ENCODE measurements around the gene ZNF559. TPM values are rescaled to one million over a fixed set of nuclear protein-coding genes. Genes with fewer than 3 reads are reported as not detected.

Gene ZNF559
- total and polyA plus RNA-seq, 2 of the 8 experiments (the other 6 are each of a cell fraction or from before 2014, with no cell fraction given): 10.2 to 17.6 TPM

GRCh38 chr19:9321338-9321737 is 2.6 kb upstream of the ZNF559 start:
- FAIRE-seq: no peak
- Histone ChIP-seq H2BK5ac (ENCODE audit: low read depth, low read length) (no peak overlapping the region), H2AK5ac (ENCODE audit: low read depth, low read length) (no peak overlapping the region), H3K36me3 (ENCODE audit: control insufficient read depth in 2 of 4, insufficient read depth in 4 of 4, low read length in 3 of 4) (peaks cover 0 to 4% (median 1%) of the 10 kb centered on the region in 4 experiments; a peak in 2 of 8 replicates), H3K9ac (replicated peaks in 1 of 4; ENCODE audit: extremely low read depth in 1 of 4, low read depth in 3 of 4, low read length in 3 of 4) (no peak overlapping the region), H3K9me3 (ENCODE audit: insufficient read depth in 2 of 2, low read depth in 1 of 2, low read length in 1 of 2) (peaks cover 17 to 39% of the 10 kb centered on the region in 2 experiments; a peak in 2 of 4 replicates), H4K8ac (ENCODE audit: extremely low read depth, insufficient read depth, low read length) (no peak overlapping the region), H2BK120ac (replicated peaks; ENCODE audit: low read depth, low read length) (no peak overlapping the region), H3K4ac (replicated peaks; ENCODE audit: insufficient read length, low read depth, low read length) (no peak overlapping the region), H3K4me2 (ENCODE audit: insufficient read depth in 1 of 2, low read depth in 2 of 2, low read length in 2 of 2) (no peak overlapping the region), H4K5ac (ENCODE audit: insufficient read length, low read depth, low read length) (no peak overlapping the region), H2BK20ac (ENCODE audit: low read length) (no peak overlapping the region), H4K20me1 (replicated peaks in 1 of 2; ENCODE audit: control insufficient read depth in 1 of 2, insufficient read depth in 2 of 2, low read length in 2 of 2) (no peaks in the 10 kb centered on the region), H3K18ac (ENCODE audit: extremely low read depth, low read length) (no peak overlapping the region), H3K79me1 (ENCODE audit: low read depth, low read length) (peaks cover 3% of the 10 kb centered on the region; the same call in 1 of the 2 replicates), H4K91ac (replicated peaks; ENCODE audit: insufficient read length, low read length) (no peak overlapping the region), H3K56ac (replicated peaks; ENCODE audit: insufficient read length, low read depth, low read length) (no peak overlapping the region), H2BK12ac (ENCODE audit: low read depth, low read length) (no peak overlapping the region), H3K4me1 (replicated peaks in 1 of 4; ENCODE audit: control insufficient read depth in 3 of 4, insufficient read depth in 4 of 4, low read length in 3 of 4) (no peaks in the 10 kb centered on the region; a peak in 2 of 7 replicates), H3K23me2 (ENCODE audit: low read depth, low read length) (no peaks in the 10 kb centered on the region), H3K27ac (ENCODE audit: low read depth, low read length) (no peak overlapping the region), H3K14ac (ENCODE audit: insufficient read length) (no peak overlapping the region), H3K4me3 (ENCODE audit: extremely low read depth in 1 of 4, insufficient read depth in 2 of 4, low read depth in 3 of 4, low read length in 4 of 4) (no peak overlapping the region), H3K79me2 (ENCODE audit: control insufficient read depth in 1 of 2, insufficient read depth in 2 of 2, low read length in 2 of 2) (peaks cover 6 to 14% of the 10 kb centered on the region in 2 experiments), H2AFZ (ENCODE audit: low read length) (no peak overlapping the region), H3K27me3 (replicated peaks in 1 of 4; ENCODE audit: control insufficient read depth in 3 of 4, extremely low read depth in 1 of 4, insufficient read depth in 3 of 4, low read length in 3 of 4) (no peaks in the 10 kb centered on the region), H3K23ac (ENCODE audit: insufficient read length) (no peak overlapping the region), H2BK15ac (ENCODE audit: low read length) (no peak overlapping the region)
- ChIA-PET POLR2A (ENCODE audit: partially characterized antibody) (no interaction called here), CTCF (ENCODE audit: partially characterized antibody) (interaction anchor here (2.9 kb wide), 1 partner anchor 9 kb away, joined by 11 read pairs; no protein-coding TSS in a partner anchor)
- WGBS, 2 experiments (ENCODE audit: extremely low coverage in 1 of 2, insufficient coverage in 1 of 2, insufficient read length in 1 of 2, insufficient replicate concordance in 2 of 2, low coverage in 1 of 2, low lambda C conversion rate in 2 of 2, missing lambda C conversion rate in 1 of 2): 91% methylated on average over 11 of the region's 23 CpGs; no CpG with 5 or more reads in 1 of the 2 experiments
- no peak for DNase-seq (ENCODE audit: low read depth in 1 of 2, low spot score in 2 of 2)
- no peak for TF ChIP-seq KDM5A (IDR thresholded peaks at IDR 0.05; ENCODE audit: low read length)
- TF ChIP-seq JUND (IDR thresholded peaks at IDR 0.05; ENCODE audit: low read length): no peak
- TF ChIP-seq CREB1 (IDR thresholded peaks at IDR 0.05): no peak
- no peak for TF ChIP-seq BCL11A (IDR thresholded peaks at IDR 0.05; ENCODE audit: low read depth in 2 of 2, low read length in 2 of 2)
- TF ChIP-seq JUN (IDR thresholded peaks at IDR 0.05; ENCODE audit: low read depth, low read length): no peak
- no peak for TF ChIP-seq SAP30 (IDR thresholded peaks at IDR 0.05; ENCODE audit: insufficient read depth, insufficient replicate concordance, low read length)
- TF ChIP-seq MAFK (IDR thresholded peaks at IDR 0.05; ENCODE audit: low read depth, low read length): no peak
- no peak for TF ChIP-seq POU5F1 (IDR thresholded peaks at IDR 0.05; ENCODE audit: low read depth, low read length)
- TF ChIP-seq SP2 (IDR thresholded peaks at IDR 0.05; ENCODE audit: low read length): no peak
- TF ChIP-seq SP4 (IDR thresholded peaks at IDR 0.05; ENCODE audit: low read length): no peak
- TF ChIP-seq ZNF274 (IDR thresholded peaks at IDR 0.05; ENCODE audit: borderline replicate concordance, extremely low read depth, low read length): no peak

Data from H1 (cell line).